Kidney capillary endothelial cell (primary cell): Measurements from ENCODE around the gene DGUOK.
A peak's percentile ranks its signal among the peaks of the same experiment; 100 is the strongest.
"Not testable (repeated sequence)": the region's sequence is repeated elsewhere in the genome, so short reads cannot be mapped to it uniquely, and the experiment has no call there.

Source experiments
- DNase-seq: peaks from one replicate; pipeline ENCODE4 v3.0.0-alpha.2; 2018; ENCODE audit warnings: low spot score

The DGUOK gene

DNA sequence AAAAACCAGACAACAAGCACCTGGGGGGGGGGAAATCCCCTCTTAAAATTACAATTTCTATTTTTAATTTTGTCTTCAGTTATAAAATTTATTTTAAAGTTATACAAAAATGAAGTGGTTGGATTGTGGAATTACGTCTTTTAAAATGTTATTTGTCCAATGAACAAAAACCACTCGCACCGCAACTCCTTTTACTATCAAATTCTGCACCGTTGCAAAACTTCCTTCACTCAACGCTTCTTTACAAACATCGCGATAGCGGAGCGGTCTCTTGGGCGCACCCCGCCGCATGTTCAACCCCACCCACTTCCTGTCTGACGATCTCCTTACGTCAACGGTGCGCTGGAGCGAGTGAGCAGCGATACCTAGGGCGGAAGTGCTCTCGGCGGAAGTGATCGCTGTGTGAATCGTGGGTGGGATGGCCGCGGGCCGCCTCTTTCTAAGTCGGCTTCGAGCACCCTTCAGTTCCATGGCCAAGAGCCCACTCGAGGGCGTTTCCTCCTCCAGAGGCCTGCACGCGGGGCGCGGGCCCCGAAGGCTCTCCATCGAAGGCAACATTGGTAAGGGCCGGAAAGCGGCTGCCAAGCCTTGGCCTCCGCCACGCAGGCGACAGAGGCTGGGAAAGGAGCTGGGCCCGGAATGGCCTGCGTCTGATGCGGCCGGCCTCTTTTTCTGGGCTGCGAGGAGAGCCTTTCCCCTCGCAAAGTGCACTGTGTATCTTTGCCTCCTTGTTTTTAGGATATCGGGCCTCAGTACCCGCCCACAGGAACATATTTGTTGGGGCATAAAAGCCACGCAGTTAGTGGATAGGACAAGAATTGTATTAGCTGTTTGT lies at the start of gene DGUOK:
Gene DGUOK (plus strand): TSS at position 388 of the 835 bp plus-strand sequence. CDS start 31 bp downstream, at position 419.
- DNase-seq: peak; percentile 95

DNA sequence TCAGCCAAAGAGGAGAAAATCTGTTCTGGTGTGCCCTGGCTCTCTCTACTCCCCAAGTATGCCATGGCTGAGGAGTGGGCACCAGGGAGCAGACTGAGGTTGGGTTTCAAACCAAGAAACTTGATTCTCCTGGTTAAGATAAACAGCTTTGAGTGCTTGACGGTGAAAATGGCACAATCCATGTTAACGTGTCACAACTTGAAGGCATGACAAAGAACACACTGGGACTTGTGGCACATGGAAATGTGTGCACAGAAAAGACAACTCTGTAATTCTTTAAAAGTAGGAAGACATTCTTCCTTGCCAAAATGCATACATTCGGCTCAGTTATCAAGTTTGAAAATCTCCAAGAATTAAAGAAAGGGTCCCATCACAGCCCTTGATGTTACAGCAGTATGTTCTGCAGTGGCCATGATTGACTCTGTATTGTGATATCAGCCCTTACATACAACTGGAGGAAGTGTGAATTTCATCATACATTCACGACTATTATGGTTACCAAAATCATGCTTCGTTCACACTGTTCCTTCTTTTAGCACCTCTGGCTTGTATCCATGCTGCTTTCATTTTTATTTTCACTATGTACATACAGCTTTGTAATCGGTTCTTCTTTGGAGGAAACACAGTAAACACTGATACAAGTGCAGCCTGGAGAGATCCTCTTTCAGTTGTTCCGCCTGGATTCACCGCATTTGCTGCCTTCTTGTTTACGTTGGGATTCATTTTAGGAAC lies 49.4 kb upstream of the DGUOK start:
- DNase-seq: no peak

DNA sequence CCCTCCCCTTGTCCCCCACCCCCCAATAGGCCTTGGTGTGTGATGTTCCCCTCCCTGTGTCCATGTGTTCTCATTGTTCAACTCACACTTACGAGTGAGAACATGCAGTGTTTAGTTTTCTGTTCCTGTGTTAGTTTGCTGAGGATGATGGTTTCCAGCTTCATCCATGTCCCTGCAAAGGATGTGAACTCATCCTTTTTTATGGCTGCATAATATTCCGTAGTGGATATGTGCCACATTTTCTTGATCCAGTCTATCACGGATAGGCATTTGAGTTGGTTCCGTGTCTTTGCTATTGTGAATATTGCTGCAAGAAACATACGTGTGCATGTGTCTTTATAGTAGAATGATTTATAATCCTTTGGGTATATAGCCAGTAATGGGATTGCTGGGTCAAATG lies 48.7 kb upstream of the DGUOK start:
- not testable (repeated sequence) for DNase-seq

DNA sequence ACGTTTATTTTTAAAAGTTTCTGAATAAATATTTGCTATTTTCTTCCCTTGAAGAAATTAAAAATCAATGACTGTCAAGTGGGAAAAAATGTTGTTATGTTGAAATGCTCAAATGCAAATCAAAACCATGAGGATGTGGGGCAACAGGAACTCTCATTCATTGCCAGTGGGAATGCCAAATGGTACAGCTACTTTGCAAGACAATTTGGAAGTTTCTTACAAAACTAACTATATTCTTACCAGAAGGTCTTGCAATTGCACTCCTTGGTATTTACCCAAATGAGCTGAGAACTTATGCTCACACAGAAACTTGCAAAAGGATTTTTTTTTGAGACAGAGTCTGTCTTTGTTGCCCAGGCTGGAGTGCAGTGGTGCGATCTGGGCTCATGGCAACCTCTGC lies 41.3 kb upstream of the DGUOK start:
- DNase-seq: no peak

DNA sequence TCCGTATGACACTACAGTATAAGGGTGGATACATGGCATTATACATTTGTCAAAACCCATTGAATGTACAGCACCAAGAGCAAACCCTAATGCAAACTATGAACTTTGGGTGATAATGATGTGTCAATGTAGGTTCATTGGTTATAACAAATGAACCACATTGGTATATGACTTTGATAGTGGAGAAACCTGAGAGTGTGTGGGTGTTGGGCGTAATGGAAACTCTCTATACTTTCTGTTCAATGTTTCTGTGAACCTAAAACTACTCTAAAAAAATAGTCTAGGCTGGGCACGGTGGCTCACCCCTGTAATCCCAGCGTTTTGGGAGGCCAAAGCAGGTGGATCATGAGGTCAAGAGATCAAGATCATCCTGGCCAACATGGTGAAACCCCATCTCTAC lies 40.3 kb upstream of the DGUOK start:
- no peak for DNase-seq

DNA sequence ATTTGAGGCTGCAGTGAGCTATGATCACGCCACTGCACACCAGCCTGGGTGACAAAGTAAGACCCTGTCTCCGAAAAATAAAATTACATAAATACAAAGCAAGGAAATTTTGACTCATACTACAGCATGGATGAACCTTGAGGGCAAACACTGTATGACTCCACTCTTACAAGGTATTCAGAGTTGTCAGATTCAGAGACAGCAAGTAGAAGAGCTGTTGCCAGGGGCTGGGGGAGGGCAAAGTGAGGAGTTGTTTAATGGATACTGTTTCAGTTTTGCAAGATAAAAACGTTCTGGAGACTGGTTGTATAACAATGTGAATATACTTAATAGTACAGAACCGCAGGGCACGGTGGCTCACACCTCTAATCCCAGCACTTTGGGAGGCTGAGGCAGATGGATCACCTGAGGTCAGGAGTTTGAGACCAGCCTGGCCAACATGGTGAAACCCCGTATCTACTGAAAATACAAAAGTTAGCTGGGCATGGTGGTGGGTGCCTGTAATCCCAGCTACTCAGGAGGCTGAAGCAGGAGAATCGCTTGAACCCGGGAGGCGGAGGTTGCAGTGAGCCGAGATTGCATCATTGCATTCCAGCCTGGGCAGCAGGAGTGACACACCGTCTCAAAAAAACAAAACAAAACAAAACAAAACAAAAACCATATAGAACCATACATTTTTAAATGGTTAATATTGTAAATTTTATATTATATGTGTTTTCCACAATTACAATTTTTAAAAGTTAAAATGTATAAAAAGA lies 38.9 kb upstream of the DGUOK start:
- DNase-seq: not testable (repeated sequence)

DNA sequence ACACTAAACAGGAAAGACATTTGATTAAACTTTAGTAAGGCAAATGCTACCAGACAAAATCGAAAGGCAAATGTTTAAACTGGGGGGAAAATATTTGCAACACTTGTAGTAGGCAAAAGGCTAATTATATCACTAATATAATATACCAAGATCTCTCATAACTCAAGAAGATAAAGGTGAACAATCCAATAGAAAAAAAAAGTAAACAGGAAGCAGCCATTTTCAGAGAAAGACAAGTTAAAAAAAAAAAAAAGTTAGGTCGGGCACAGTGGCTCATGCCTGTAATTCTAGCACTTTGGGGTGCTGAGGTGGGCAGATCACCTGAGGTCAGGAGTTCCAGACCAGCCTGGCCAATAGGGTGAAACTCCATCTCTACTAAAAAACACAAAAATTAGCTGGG lies 38.3 kb upstream of the DGUOK start:
- no peak for DNase-seq

DNA sequence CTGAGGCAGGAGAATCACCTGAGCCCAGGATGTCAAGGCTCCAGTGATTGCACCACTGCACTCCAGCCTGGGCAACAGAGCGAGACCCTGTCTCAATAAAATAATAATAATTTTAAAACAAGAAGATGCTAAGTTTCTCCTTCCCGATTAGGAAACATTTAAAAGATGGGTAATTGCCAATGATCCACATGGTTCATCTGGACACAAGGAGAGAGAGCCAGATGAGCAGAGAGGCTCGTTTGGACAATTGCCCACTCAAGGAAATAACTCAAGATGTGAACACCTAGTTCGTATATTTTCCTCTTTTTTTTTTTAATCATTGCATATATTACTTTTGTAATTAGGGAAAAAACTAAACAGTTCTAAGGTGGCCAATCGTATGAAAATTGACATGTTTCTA lies 37.5 kb upstream of the DGUOK start:
- DNase-seq: no peak

DNA sequence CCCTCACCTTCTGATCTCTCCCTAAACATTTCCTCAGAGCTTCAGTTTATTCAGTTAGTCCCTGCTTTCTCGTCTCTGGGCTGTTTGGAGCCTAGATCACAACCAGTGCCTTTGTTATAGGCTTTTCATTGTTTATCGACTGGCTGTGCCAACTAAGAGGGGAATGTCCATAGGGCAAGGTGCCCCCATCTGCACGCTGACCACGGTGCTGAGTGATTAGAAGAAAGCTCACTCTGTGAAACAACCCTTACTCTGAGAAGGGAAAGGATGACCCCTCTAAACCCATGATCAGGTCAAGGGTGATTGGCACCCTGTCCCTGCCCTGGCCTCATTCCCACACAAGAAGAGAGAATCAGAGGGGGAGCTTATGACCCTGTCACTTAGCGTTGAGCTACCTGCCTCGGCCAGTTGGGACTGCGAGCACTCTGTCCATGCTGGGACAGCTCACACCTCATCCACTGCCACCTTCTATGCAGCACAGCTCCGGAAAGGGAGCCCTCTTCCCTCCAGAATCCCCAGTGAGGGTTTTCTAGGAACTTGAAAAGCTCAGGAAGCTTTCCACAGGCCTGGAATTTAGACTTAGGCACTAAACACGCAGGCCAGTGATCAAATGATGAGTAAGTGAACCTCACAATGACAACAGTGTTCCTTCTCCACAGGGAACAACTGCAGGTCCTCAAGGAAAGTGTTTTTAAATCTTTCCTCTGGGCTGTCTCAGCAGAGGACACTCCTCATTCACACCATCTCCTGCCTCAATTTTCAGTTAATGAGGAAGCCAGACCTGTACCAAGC lies 36.2 kb upstream of the DGUOK start:
- DNase-seq: no peak

DNA sequence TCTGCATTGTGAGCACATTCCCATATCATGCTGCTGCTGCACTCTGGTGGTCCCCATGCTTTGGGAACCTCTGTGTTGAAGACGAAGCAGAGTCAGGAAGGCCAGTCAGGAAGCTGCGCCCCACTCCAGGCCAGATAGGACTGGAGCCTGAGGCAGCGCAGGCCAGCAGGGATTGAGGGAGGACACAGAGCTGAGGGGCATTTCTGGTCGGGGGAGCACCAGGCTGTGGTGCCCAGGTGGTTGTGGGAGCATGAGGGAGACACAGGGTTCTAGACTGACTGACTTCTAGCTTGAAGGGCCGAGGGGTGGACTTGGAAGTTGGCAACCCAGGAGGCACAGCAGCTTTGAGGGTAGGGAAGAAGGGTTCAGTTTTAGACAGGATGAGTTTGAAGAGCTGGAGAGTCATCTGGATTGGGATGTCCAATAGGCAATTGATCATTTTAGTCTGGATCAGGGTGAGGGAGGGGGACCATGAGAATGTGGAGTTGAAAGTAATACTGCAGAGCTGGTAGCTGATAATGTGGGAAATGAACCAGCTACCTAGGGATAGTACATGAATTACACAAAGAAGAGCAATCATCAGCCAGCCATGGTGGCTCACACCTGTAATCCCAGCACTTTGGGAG lies 35.3 kb upstream of the DGUOK start:
- DNase-seq: no peak

DNA sequence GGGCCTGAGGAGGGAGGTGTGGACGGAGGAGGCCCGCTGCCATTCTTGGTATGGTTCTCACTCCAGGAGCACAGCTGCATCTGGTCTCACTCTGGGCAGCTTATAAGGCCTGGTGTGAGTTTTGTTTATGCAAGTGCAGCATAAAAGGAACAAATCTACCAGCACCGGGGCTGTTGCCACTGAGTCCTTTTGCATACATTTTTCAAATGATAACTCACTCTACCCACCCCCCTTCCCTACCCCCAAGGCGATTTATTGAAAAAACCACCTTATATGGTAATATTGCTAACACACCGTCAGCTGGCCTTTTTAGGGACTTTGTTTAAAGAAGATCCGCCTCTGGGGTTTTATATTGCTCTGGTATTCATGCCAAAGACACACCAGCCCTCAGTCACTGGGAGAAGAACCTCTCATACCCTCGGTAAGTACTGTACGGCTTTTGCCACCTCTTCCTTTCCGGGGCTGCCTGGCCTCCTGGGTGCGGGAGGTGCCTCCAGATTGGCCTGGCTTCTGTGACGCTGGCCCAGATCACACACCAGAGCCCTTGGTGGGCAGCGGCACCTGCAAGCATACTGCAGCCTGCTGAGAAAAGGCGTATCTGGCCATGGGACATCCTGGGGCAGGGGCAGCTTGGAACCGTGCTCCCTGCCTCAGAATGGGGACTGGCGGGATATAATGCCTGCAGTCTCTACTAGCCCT lies 33.9 kb upstream of the DGUOK start, which contains the start of gene ACTG2:
Gene ACTG2 (plus strand): TSS at position 378 of the 699 bp plus-strand sequence. CDS start 8,304 bp downstream, outside the sequence.
- no peak for DNase-seq

DNA sequence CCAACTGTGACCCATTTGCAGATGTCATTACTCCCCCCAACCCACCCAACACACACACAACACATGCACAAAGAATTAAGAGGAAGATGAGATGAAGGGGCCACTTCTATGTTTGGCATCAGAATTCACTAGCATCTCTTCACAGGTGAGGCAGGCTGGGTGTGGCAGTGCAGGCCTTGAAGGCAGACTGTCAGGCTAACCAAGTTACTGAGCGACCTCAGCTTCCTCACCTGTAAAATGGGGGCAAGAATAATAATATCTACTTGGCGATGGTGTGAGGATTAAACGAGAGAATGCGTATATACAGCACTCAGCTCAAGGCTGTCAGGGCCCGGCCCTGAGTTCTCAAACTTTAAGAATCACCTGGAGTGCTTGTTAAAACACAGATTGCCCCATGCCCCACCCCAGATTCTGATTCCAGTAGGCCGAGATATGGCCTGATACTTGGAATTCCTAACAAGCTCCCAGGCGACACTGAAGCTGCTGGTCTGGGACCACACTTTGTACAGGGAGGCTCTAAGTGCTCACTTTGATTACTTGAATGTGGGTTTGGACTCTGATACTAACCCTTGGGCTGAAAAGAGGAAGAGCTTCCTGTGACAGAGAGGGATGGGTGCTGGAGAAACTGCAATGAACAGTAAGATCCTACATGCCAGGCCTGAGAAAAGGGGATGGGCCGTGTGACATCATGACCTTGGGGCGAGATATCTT lies 32.8 kb upstream of the DGUOK start:
- DNase-seq: no peak

DNA sequence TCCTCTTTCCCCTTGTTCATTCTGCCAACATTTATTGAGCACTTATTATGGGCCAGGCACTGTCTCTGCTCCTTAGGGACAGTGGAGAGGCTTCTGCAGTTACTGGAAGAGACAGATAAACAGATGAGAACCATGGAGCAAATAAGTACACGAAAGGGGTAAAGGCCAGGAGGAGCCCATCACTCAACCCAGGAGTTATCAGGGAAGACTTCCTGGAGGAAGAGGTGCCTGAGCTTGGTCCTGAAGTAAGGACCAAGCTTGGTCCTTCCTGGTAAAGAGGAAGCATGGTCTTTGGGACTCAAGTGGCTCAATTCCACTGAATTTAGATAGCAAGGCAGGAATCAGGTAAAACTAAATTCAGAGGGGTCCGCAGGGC lies 32.2 kb upstream of the DGUOK start:
- DNase-seq: no peak

DNA sequence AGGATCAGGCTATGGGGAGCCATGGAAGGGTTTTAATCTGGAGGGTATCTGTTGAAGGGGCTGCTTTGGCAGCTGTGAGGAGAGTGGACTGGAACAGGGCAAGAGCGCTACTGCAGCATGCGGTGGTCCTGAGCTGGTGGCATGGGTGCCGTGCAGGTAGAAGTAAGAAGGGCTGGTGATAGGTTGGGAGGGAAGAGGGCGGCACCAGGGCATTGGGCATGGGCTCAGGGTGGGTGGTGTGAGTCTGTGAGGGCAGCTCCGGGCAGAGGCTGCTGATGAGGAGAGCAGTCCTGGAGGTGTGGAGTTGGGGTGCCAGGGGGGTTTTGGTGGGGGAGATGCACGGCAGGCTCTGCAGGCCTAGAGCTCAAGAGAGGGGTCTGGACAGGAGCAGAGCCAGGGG lies 31.8 kb upstream of the DGUOK start:
- no peak for DNase-seq

DNA sequence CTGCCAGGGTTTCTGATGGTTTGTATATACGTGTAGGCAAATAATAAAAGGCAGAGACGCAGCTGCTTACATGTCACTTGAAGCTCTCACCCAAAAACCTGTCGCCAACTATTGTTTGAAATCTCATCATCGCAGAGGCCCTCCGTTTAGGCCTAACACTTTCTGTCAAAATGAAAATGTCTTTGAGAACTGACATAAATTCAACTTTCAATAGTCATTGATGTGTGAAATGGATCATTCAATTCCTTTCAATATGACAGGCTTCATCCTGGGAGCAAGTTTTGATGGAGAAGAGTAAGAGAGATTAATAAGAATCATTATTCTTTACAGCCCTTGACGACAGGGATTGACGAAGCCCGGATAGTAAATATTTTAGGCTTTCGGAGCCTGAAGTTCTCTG lies 31.2 kb upstream of the DGUOK start:
- no peak for DNase-seq

DNA sequence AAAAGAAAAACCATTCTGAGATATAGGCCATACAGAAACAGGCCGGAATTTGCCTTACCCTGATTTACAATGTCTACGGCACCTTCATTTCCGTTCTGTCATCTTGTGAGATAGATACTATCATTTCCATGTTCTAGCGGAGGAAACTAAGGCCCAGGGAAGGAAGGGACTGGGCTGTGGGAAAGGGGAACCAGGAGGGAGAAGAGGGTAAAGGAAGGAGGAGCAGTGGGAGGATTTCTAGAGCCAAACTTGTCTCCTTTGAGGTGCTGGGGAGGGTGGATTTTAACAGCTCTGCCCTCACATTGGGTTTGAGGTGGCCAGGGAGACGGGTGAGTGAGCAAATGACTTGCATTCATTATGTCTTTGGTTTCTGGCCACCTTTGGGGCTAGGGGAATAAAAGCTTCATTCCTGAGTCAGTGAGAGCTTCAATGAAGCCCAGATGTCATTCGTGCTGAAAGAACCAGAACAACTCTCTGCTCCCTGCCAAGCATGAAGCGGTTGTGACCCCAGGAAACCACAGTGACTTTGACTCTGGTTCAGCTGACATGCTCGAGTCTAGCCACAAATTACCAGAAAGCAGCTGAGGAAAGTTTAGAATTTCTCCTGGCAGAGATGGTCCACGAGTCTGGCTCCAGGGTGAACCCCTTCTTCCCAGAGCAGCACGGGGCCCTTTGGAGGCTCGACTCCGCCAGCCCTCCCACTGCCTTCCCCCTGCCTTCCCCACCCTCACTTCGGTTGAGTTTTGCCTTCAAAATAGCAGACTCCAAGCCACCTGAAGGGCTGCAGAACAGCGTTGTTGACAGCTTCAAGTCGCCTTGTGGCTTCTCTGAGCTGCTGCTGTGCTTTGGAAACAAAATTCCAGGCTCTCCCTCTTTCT lies 30.1 kb upstream of the DGUOK start:
- DNase-seq: no peak

DNA sequence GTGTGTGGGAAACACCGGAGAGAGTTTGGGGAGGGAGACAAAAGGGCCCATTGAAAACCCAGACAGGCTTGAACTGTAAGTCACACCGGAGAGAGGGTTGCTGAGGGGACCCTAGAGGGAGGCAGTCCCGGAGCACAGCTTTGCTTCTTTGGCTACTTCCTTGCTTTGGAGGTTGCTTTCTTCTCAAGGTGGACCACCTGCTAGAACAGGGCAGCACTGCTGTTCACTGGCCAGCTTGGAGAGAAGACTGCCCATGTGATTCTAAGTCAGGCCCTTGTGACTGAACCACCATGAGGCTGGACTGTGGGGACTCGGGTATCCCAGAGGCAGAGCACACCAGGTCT lies 29.5 kb upstream of the DGUOK start:
- no peak for DNase-seq

DNA sequence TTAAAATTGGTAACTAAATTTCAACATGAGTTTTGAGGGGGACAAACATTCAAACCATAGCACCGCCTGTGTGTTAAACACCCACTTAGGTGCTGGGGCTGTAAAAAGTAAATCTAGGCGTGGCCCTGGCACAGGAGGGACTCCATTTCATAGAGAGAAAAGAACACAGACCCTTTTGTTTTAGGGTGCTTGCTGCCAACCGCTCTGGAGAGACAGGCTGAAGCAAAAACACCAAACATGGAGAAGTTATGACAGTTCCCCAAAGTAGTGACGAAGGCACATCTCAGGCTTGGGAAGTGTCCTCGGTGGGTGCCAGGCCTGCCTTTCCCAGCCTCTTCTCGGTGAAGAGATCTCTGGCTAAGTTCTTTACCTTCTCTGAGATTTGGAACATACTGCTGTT lies 28.7 kb upstream of the DGUOK start:
- DNase-seq: no peak

DNA sequence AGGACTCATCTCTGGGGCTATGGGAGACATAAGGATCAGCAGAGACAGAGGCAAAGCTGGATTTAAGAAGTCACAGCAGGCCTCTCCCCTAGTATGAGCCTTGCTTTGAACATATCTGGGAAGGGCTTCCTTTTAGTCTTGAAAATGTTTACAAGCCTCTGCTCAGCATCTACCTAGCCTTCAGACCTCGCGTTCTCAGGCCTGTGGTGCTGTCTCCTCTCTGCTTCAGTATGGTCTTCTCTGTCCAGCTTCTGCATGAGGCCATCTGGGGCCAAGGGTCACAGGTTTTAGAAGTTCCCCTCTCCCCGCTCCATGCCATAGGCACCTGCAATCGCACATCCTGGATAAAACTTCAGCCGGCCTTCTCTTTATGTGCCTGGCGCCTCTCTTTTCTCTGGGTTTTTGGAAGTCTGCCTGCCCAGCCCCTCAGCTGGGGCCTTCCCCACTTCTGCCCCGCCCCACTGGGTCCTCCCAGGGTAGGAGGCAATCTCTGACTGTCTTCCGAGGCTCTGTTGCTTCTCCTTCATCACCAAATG lies 26.8 kb upstream of the DGUOK start:
- DNase-seq: no peak
